HG03575 (cell line): ENCODE data around the gene RSPRY1.
"Not testable (repeated sequence)": the region's sequence is repeated elsewhere in the genome, so short reads cannot be mapped to it uniquely, and the experiment has no call there.

Experiments used
- ATAC-seq: cut with Tn5 transposase; IDR thresholded peaks from one replicate; pipeline ENCODE4 v1.9.1; 2021; ENCODE audit not compliant: unreplicated experiment, insufficient number of reproducible peaks, low FRiP score; ENCODE audit errors: extremely low read depth

The RSPRY1 gene

GRCh38 chr16:57184113-57184512, 2.0 kb upstream of the RSPRY1 start:
- no peak for ATAC-seq

- ATAC-seq, result no peak
These were observed 1.2 kb upstream of the RSPRY1 start for GRCh38 chr16:57184887-57185445.

GRCh38 chr16:57185446-57185944, 634 bp upstream of the RSPRY1 start:
- peak; percentile 19 for ATAC-seq

- ATAC-seq, result no peak
These were observed 1.0 kb downstream of the RSPRY1 start for GRCh38 chr16:57186872-57187854.

GRCh38 chr16:57187902-57188710, 2.0 kb downstream of the RSPRY1 start:
- ATAC-seq, result not testable (repeated sequence)

- no peak for ATAC-seq
These were observed 2.5 kb downstream of the RSPRY1 start for GRCh38 chr16:57188711-57189002.

GRCh38 chr16:57189527-57189926, 3.4 kb downstream of the RSPRY1 start:
- ATAC-seq, result not testable (repeated sequence)

- ATAC-seq, result no peak
These were observed 4.0 kb downstream of the RSPRY1 start for GRCh38 chr16:57190136-57190535.

- no peak for ATAC-seq
These were observed 5.0 kb downstream of the RSPRY1 start for GRCh38 chr16:57191056-57191571.

GRCh38 chr16:57192146-57192545, 6.0 kb downstream of the RSPRY1 start:
- ATAC-seq, result no peak

GRCh38 chr16:57192720-57193486, 6.8 kb downstream of the RSPRY1 start:
- no peak for ATAC-seq

GRCh38 chr16:57194512-57194911, 8.4 kb downstream of the RSPRY1 start:
- ATAC-seq, result no peak

- no peak for ATAC-seq
These were observed 10.2 kb downstream of the RSPRY1 start for GRCh38 chr16:57196286-57196685.

GRCh38 chr16:57196753-57197152, 10.6 kb downstream of the RSPRY1 start:
- no peak for ATAC-seq

- ATAC-seq, result not testable (repeated sequence)
These were observed 14.2 kb downstream of the RSPRY1 start for GRCh38 chr16:57200321-57200720.

- not testable (repeated sequence) for ATAC-seq
These were observed 14.8 kb downstream of the RSPRY1 start for GRCh38 chr16:57200926-57201325.

GRCh38 chr16:57202095-57202886, 16.2 kb downstream of the RSPRY1 start:
- no peak for ATAC-seq

- no peak for ATAC-seq
These were observed 17.3 kb downstream of the RSPRY1 start for GRCh38 chr16:57203451-57203850.
